AG04449 (cell line): Measurements from ENCODE around the gene BCLAF1.
A peak's percentile ranks its signal among the peaks of the same experiment; 100 is the strongest.
"Not testable (repeated sequence)": the region's sequence is repeated elsewhere in the genome, so short reads cannot be mapped to it uniquely, and the experiment has no call there.

Experiments
- CTCF ChIA-PET: fragments of 350-600 bp; formaldehyde crosslinking; extraction: SDS; loops from one replicate; lab custom pipeline; 2021; ENCODE audit warnings: antibody characterized with exemption; lab: Yijun Ruan, JAX
- POLR2A ChIA-PET: fragments of 400-600, 350-600 bp; formaldehyde crosslinking; extraction: SDS; loops from one replicate; lab custom pipeline; 2020; ENCODE audit warnings: antibody characterized with exemption, inconsistent platforms; lab: Yijun Ruan, JAX
- DNase-seq: peaks from one replicate; pipeline ENCODE4 v3.0.0-alpha.2; 2010; ENCODE audit warnings: low read depth, low spot score
- H3K4me3 ChIP-seq: 2 replicates; pipeline ENCODE4 v1.5.1; 2011; ENCODE audit warnings: low read depth, mild to moderate bottlenecking, control low read depth, low read length
- TF ChIP-seq, protein P1 (sequence below): IDR thresholded peaks from one replicate; pipeline ENCODE4 v1.5.1; 2011; ENCODE audit warnings: mild to moderate bottlenecking, moderate library complexity, low read length, control low read depth, inconsistent platforms; ENCODE audit not compliant: insufficient read depth; ENCODE audit errors: missing control alignments

Gene BCLAF1

DNA sequence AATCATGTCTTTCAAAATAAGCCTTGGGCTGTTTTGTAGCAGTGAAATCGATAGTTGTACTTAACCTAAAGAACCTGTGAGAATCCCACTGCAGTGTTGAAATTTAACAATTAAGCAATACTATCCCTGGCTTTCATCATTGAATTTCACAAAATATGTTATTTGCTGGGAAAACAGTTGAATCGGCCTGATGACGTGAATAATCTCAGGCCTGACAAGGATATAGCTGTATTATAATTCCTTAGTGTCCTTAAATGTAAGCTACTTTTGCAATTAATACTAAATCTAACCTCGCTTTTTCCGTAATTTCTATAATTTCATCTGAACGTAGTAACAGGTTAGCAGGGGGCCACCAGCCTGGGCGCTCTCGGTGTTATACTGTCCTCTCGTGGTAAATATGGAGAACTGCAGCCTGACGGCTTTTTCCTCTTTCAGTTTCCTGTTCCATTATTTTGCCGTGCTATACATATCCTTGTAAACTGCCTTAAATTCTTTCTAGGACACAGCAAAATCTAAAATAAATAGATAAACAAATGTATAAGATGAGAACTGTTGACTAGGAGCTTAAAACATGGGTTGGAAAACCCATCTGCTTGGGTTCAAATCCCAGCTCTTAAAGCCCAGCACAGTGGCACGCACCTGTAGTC, 63.5 kb downstream of the BCLAF1 start:
- DNase-seq = no peak
- TF ChIP-seq, protein P1, sequence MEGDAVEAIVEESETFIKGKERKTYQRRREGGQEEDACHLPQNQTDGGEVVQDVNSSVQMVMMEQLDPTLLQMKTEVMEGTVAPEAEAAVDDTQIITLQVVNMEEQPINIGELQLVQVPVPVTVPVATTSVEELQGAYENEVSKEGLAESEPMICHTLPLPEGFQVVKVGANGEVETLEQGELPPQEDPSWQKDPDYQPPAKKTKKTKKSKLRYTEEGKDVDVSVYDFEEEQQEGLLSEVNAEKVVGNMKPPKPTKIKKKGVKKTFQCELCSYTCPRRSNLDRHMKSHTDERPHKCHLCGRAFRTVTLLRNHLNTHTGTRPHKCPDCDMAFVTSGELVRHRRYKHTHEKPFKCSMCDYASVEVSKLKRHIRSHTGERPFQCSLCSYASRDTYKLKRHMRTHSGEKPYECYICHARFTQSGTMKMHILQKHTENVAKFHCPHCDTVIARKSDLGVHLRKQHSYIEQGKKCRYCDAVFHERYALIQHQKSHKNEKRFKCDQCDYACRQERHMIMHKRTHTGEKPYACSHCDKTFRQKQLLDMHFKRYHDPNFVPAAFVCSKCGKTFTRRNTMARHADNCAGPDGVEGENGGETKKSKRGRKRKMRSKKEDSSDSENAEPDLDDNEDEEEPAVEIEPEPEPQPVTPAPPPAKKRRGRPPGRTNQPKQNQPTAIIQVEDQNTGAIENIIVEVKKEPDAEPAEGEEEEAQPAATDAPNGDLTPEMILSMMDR = peak; percentile 88
- H3K4me3 ChIP-seq = no peak overlapping the region
- ChIA-PET CTCF (interaction anchor here (0.6 to 3.2 kb wide), 94 partner anchors 8 to 776 kb away, joined by 3 to 77 read pairs (median 4); partner anchors contain the start of genes MTFR2 and PDE7B), POLR2A (no interaction called here)

DNA sequence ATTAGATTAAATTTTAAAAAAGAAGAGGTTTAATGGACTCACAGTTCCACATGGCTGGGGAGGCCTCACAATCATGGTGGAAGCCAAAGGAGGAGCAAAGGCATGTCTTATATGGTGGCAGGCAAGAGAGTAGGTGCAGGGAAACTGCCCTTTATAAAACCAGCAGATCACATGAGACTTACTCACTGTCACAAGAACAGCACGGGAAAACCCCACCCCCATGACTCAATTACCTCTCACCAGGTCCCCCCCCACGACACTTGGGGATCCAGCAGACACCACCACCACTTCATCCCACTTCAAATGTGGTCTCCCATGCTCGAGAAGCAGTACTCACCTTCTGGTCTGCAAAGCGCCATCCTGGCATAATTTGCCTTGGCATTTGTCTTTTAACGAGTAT, 64.2 kb downstream of the BCLAF1 start:
- DNase-seq = no peak
- TF ChIP-seq, protein P1 = no peak
- ChIA-PET POLR2A (no interaction called here), CTCF (interaction anchor here (0.6 to 3.2 kb wide), 75 partner anchors 7 to 776 kb away, joined by 3 to 77 read pairs (median 5); partner anchors contain the start of genes MTFR2 and PDE7B)
- H3K4me3 ChIP-seq = no peak overlapping the region

DNA sequence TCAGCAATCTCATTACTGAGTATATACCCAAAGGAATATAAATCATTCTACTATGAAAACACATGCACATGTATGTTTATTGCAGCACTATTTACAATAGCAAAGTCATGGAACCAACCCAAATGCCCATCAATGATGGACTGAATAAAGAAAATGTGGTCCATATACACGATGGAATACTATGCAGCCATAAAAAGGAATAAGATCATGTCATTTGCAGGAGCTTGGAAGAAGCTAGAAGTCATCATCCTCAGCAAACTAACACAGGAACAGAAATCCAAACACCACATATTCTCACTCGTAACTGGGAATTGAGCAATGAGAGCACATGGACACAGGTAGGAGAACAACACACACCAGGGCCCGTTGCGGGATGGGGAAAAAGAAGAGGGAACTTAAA, 64.7 kb downstream of the BCLAF1 start:
- DNase-seq, H3K4me3 ChIP-seq, POLR2A ChIA-PET: not testable (repeated sequence)
- CTCF ChIA-PET = interaction anchor here (1.5 kb wide), 1 partner anchor 689 kb away, joined by 6 read pairs; no protein-coding TSS in a partner anchor

DNA sequence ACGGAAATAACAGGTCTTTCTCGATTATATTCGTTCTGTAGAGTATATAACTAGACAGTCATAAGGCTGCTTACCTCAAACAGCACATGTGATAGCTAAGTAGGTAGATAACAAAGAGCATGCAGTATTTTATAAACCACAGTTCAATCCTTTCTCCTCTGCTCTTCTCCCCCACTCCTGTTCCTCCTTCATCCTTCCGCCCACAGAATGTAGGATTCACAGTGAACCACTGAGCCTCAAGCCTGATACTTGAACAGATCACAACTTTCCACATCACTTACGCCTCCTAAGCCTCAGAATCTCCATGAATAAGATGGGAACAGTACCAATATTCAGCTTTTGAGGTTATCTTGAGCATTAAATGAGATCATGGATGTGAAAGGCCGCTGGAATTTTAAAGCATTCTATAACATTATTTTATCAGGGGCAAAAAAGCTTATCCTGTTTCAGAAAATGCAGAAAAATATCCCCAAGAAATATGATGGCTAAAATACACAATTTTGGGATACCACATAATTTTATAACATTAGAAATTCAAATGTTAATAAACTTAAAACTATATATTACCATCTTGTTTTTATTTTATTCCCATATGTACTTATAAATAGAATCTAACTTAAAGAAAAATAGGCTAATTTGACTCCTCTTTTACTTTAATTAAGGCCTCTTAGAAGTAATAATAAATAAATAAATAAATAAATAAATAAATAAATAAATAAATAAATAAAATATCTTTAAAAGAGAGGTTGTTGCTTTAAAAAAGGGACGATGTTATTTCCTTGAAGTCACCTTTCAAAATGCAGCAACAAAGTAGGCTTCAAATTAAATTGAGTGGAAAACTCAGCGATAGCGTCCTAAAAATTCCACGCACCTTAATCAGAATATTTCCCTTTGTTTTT, 72.9 kb downstream of the BCLAF1 start:
- TF ChIP-seq, protein P1 = no peak
- H3K4me3 ChIP-seq = no peak overlapping the region
- POLR2A ChIA-PET = no interaction called here
- CTCF ChIA-PET = interaction anchor here (1.2 to 2.7 kb wide), 2 partner anchors 10 to 277 kb away, joined by 3 to 22 read pairs; no protein-coding TSS in a partner anchor
- DNase-seq = no peak

DNA sequence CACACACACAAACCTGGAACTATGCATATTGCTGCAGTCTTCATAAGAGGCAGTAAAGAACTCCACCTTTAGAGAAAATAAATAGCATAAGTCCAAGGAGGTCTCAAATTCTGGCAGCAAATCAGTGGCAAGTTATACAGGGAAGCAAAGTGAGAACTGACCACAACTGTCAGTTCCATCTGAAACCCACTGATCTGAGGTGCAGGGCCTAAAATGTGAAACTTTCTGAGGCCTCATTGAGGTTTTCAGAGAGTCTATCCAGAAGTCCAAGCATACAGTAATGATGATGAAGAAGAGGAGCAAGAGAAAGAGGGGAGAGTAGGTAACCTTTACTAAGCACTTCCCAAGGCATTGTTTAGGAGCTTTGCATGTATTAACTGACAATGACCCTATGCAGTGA, 75.8 kb downstream of the BCLAF1 start:
- H3K4me3 ChIP-seq = no peak overlapping the region
- POLR2A ChIA-PET = no interaction called here
- DNase-seq = no peak
- CTCF ChIA-PET = interaction anchor here (3.2 kb wide), 1 partner anchor 12 kb away, joined by 12 read pairs; no protein-coding TSS in a partner anchor
- TF ChIP-seq, protein P1 = no peak

DNA sequence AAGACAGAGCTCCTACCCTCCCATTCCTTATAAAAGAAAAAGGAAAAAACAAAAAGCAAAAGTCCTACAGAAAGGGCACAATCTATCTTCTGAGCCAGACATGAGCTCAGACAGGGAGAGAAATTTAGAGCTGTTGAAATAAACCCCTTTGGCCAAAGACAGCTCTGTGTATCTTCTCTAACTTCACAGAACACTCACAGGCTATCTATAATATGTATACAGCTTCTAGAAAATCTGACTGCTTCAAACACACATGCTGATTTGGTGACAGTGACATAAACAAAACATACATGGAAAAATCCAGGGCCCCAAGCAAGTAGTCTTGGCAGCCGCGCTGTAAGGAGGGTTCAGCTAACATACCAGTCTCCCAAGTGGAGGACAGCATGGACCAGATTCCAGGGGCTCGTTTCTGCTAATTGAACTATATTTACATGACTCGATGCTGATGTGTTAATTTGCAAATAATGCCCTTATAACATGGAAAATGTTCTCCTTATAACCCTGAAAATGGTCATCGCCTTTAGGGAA, 76.6 kb downstream of the BCLAF1 start:
- ChIA-PET CTCF (interaction anchor here (1.2 to 3.2 kb wide), 2 partner anchors 13 to 707 kb away, joined by 5 to 12 read pairs; no protein-coding TSS in a partner anchor), POLR2A (no interaction called here)
- no peak for DNase-seq
- no peak overlapping the region for H3K4me3 ChIP-seq
- TF ChIP-seq, protein P1 = no peak
